Hepatocyte (in vitro differentiated cells): Measurements from ENCODE around the gene PEX6. TPM values are rescaled to one million over a fixed set of nuclear protein-coding genes. Genes with fewer than 3 reads are reported as not detected.
A peak's percentile ranks its signal among the peaks of the same experiment; 100 is the strongest.

ENCODE experiments used
- DNase-seq: peaks from one replicate; pipeline ENCODE4 v3.0.0-alpha.2; 2016; ENCODE audit warnings: low spot score
- H2AFZ ChIP-seq: fragments of 200-600 bp; sonication (generic); 2 replicates; pipeline ENCODE4 v1.6.0; 2016; ENCODE audit warnings: antibody characterized with exemption, mild to moderate bottlenecking
- H3K27ac ChIP-seq: fragments of 200-600 bp; sonication (generic); 2 replicates; pipeline ENCODE4 v1.5.1; 2016; ENCODE audit warnings: mild to moderate bottlenecking
- H3K27me3 ChIP-seq: fragments of 200-600 bp; sonication (generic); 2 replicates; pipeline ENCODE4 v1.6.1; 2016
- H3K36me3 ChIP-seq: fragments of 200-600 bp; sonication (generic); replicated peaks from 2 replicates; pipeline ENCODE4 v1.5.1; 2016; ENCODE audit warnings: low read depth; ENCODE audit not compliant: insufficient read depth
- H3K4me1 ChIP-seq: fragments of 200-600 bp; sonication (generic); 2 replicates; pipeline ENCODE4 v1.5.1; 2016; ENCODE audit warnings: mild to moderate bottlenecking, moderate library complexity; ENCODE audit not compliant: insufficient read depth
- H3K4me2 ChIP-seq: fragments of 200-600 bp; sonication (generic); 2 replicates; pipeline ENCODE4 v1.6.0; 2016
- H3K4me3 ChIP-seq: fragments of 200-600 bp; sonication (generic); 2 replicates; pipeline ENCODE4 v1.5.1; 2016; ENCODE audit warnings: mild to moderate bottlenecking
- H3K79me2 ChIP-seq: fragments of 200-600 bp; sonication (generic); 2 replicates; pipeline ENCODE4 v1.6.0; 2017; ENCODE audit warnings: mild to moderate bottlenecking
- H3K9me2 ChIP-seq: fragments of 200-600 bp; sonication (generic); replicated peaks from 2 replicates; pipeline ENCODE4 v1.6.0; 2017; ENCODE audit warnings: mild to moderate bottlenecking; ENCODE audit not compliant: insufficient read depth
- H3K9me3 ChIP-seq: fragments of 200-600 bp; sonication (generic); 2 replicates; pipeline ENCODE4 v1.5.1; 2016; ENCODE audit warnings: low read depth, mild to moderate bottlenecking
- H4K20me1 ChIP-seq: fragments of 200-600 bp; sonication (generic); 2 replicates; pipeline ENCODE4 v1.6.0; 2016; ENCODE audit warnings: mild to moderate bottlenecking; ENCODE audit not compliant: insufficient read depth, poor library complexity, severe bottlenecking
- EZH2 ChIP-seq: fragments of 200-600 bp; sonication (generic); IDR thresholded peaks from 2 replicates; pipeline ENCODE4 v1.6.1; 2016; ENCODE audit warnings: antibody characterized with exemption, mild to moderate bottlenecking, borderline replicate concordance
- EZH2phosphoT487 ChIP-seq: fragments of 200-600 bp; sonication (generic); IDR thresholded peaks from one replicate; pipeline ENCODE4 v1.6.1; 2018; ENCODE audit warnings: antibody characterized with exemption, mild to moderate bottlenecking, low read depth, moderate library complexity; ENCODE audit not compliant: unreplicated experiment, severe bottlenecking
- WGBS: methylation state at CpG from one replicate; pipeline ENCODE4 v1.1.6; 2016; ENCODE audit warnings: low lambda C conversion rate; ENCODE audit errors: missing lambda C conversion rate; 5-methylcytosine and 5-hydroxymethylcytosine counted together
- polyA plus RNA-seq: library from polyadenylated mRNA; unstranded; fragments of >200 nt; fragmentation: Nextera tagmentation; extraction: Ambion mirVana; gene quantifications from 2 replicates; pipeline ENCODE4 v1.2.1, GENCODE V29; 2016
- total RNA-seq: library from RNA; depleted of rRNA; stranded (reverse); fragments of >200 nt; gene quantifications from 2 replicates; pipeline ENCODE4 v1.2.3, GENCODE V29; 2014
- TF ChIP-seq, protein P1 (sequence below): fragments of 200-600 bp; sonication (generic); IDR thresholded peaks from 2 replicates; pipeline ENCODE4 v1.5.1; 2016; ENCODE audit warnings: antibody characterized with exemption, mild to moderate bottlenecking; ENCODE audit not compliant: poor library complexity

PEX6 gene, protein sequence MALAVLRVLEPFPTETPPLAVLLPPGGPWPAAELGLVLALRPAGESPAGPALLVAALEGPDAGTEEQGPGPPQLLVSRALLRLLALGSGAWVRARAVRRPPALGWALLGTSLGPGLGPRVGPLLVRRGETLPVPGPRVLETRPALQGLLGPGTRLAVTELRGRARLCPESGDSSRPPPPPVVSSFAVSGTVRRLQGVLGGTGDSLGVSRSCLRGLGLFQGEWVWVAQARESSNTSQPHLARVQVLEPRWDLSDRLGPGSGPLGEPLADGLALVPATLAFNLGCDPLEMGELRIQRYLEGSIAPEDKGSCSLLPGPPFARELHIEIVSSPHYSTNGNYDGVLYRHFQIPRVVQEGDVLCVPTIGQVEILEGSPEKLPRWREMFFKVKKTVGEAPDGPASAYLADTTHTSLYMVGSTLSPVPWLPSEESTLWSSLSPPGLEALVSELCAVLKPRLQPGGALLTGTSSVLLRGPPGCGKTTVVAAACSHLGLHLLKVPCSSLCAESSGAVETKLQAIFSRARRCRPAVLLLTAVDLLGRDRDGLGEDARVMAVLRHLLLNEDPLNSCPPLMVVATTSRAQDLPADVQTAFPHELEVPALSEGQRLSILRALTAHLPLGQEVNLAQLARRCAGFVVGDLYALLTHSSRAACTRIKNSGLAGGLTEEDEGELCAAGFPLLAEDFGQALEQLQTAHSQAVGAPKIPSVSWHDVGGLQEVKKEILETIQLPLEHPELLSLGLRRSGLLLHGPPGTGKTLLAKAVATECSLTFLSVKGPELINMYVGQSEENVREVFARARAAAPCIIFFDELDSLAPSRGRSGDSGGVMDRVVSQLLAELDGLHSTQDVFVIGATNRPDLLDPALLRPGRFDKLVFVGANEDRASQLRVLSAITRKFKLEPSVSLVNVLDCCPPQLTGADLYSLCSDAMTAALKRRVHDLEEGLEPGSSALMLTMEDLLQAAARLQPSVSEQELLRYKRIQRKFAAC
- total RNA-seq (32.4 and 39.4 TPM in 2 replicates), polyA plus RNA-seq (36.0 and 46.1 TPM in 2 replicates)

DNA sequence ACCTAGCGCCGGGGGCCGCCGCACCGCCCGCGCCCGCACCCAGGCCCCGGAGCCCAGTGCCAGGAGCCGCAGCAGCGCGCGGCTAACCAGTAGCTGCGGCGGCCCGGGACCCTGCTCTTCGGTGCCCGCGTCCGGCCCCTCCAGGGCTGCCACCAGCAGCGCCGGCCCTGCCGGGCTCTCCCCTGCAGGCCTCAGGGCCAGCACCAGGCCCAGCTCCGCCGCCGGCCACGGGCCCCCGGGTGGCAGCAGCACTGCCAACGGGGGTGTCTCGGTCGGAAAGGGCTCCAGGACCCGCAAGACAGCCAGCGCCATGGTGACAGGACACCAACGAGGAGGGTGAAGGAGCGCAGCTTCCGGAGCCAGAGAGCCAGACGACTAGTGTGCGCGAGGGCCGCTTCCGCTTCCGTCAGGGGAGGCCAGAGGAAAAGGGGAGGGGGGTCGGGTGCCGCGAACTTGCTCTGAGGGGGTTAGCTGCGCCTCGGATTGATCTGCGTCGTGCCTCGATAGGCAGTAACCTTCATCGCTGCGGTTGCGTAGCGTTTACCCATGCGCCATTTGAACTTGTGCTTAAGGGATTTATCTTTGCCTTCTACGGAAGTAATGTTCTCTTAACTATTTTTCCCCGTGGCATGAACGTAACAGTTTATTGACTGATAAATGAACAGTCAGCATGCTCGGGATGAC lies at the start of gene PEX6:
Gene PEX6 (minus strand): TSS at position 343 of the 684 bp plus-strand sequence. CDS start 31 bp downstream, at position 312.
- Histone ChIP-seq H4K20me1 (no peaks in the 10 kb centered on the region), H3K9me2 (no peaks in the 10 kb centered on the region), H3K4me2 (peak within 1 kb of the TSS; percentile 85), H3K9me3 (no peaks in the 10 kb centered on the region), H3K36me3 (no peaks in the 10 kb centered on the region), H3K79me2 (peaks cover 33% of the 10 kb centered on the region), H3K27ac (peak within 1 kb of the TSS; percentile 97), H2AFZ (peak within 1 kb of the TSS; percentile 91), H3K27me3 (no peaks in the 10 kb centered on the region), H3K4me1 (peaks cover 15% of the 10 kb centered on the region), H3K4me3 (peak within 1 kb of the TSS; percentile 95)
- DNase-seq: peak; percentile 94
- TF ChIP-seq, protein P1, sequence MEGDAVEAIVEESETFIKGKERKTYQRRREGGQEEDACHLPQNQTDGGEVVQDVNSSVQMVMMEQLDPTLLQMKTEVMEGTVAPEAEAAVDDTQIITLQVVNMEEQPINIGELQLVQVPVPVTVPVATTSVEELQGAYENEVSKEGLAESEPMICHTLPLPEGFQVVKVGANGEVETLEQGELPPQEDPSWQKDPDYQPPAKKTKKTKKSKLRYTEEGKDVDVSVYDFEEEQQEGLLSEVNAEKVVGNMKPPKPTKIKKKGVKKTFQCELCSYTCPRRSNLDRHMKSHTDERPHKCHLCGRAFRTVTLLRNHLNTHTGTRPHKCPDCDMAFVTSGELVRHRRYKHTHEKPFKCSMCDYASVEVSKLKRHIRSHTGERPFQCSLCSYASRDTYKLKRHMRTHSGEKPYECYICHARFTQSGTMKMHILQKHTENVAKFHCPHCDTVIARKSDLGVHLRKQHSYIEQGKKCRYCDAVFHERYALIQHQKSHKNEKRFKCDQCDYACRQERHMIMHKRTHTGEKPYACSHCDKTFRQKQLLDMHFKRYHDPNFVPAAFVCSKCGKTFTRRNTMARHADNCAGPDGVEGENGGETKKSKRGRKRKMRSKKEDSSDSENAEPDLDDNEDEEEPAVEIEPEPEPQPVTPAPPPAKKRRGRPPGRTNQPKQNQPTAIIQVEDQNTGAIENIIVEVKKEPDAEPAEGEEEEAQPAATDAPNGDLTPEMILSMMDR: no peak
- TF ChIP-seq EZH2 (no peak), EZH2phosphoT487 (no peak)
- 3% methylated on average over 55 of the region's 59 CpGs for WGBS

DNA sequence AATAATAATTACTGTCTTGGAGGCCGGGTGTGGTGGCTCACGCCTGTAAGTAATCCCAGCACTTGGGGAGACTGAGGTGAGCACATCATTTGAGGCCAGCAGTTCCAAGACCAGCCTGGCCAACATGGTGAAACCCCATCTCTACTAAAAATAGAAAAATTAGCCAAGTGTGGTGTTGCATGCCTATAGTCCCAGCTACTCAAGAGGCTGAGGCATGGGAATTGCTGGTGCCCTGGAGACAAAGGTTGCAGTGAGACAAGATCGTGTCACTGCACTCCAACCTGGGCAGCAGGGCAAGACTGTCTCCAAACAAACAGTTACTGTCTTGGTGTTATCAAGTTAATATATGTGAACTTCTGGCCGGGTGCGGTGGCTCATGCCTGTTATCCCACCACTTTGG lies 47.4 kb upstream of the PEX6 start:
- no peak for DNase-seq
- WGBS: 94% methylated on average over 5 of the region's 5 CpGs
- TF ChIP-seq EZH2phosphoT487 (no peak), EZH2 (no peak)
- TF ChIP-seq, protein P1: no peak
- Histone ChIP-seq H3K36me3 (peaks cover 4% of the 10 kb centered on the region), H3K4me3 (no peak overlapping the region), H3K79me2 (peaks cover 36% of the 10 kb centered on the region), H3K4me1 (peaks cover 8% of the 10 kb centered on the region), H3K9me2 (no peaks in the 10 kb centered on the region), H3K4me2 (no peak overlapping the region), H3K27ac (no peak overlapping the region), H3K27me3 (no peaks in the 10 kb centered on the region), H2AFZ (no peak overlapping the region), H4K20me1 (peaks cover 4% of the 10 kb centered on the region), H3K9me3 (no peaks in the 10 kb centered on the region)

DNA sequence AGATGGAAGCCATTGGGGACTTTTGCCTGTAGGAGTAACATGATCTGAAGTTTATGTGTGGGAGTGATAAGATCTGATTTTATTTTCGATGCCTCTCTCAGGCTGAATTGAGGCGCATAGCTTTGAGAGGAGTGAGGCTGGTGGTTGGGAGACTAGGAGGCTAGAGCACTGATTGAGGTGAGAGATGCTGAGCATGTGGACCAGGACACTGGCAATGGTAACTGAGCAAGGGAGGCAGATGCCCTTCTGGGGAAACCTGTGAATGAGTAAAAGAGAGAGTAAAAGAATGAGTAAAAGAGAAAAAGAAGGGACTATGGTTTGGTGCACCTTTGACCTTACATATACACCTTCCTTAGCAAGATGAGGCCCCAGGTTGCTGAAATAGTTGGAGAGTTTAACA lies 45.5 kb upstream of the PEX6 start:
- H3K9me2 ChIP-seq: no peaks in the 10 kb centered on the region
- H3K4me1 ChIP-seq: peaks cover 15% of the 10 kb centered on the region
- H4K20me1 ChIP-seq: peaks cover 4% of the 10 kb centered on the region
- H3K79me2 ChIP-seq: peaks cover 36% of the 10 kb centered on the region
- 93% methylated on average over 2 of the region's 2 CpGs for WGBS
- TF ChIP-seq EZH2phosphoT487 (no peak), EZH2 (no peak)
- TF ChIP-seq, protein P1: no peak
- no peak overlapping the region for H3K4me2 ChIP-seq
- DNase-seq: no peak
- H3K4me3 ChIP-seq: no peak overlapping the region
- H3K36me3 ChIP-seq: peaks cover 4% of the 10 kb centered on the region
- no peaks in the 10 kb centered on the region for H3K9me3 ChIP-seq
- H2AFZ ChIP-seq: no peak overlapping the region
- no peak overlapping the region for H3K27ac ChIP-seq
- no peaks in the 10 kb centered on the region for H3K27me3 ChIP-seq
